ENCODE data around the gene DEDD.

- TF ChIP-seq POLR2A (IDR thresholded peaks at IDR 0.05; ENCODE audit: low read depth, low read length) = no peak
- no peak for TF ChIP-seq BHLHE40 (IDR thresholded peaks at IDR 0.05; ENCODE audit: low read depth, low read length)
- TF ChIP-seq RAD21 (IDR thresholded peaks at IDR 0.05; ENCODE audit: low read length) = no peak
- no peak for TF ChIP-seq CTCF (conservative IDR thresholded peaks at IDR 0.05; ENCODE audit: low read depth, low read length)
- TF ChIP-seq MAFK (IDR thresholded peaks at IDR 0.05; ENCODE audit: low read depth, low read length) = no peak
- TF ChIP-seq NFE2L2 (IDR thresholded peaks at IDR 0.05; ENCODE audit: low read depth, low read length) = no peak
- no peak for TF ChIP-seq MXI1 (IDR thresholded peaks at IDR 0.05; ENCODE audit: borderline replicate concordance, low read depth, low read length)
- TF ChIP-seq USF2 (IDR thresholded peaks at IDR 0.05; ENCODE audit: low read depth, low read length) = no peak
- no peak for TF ChIP-seq CEBPB (IDR thresholded peaks at IDR 0.05; ENCODE audit: low read depth, low read length)
- TF ChIP-seq SMC3 (IDR thresholded peaks at IDR 0.05; ENCODE audit: low read depth, low read length) = no peak
Measured at GRCh38 chr1:161162806-161163205, 30.3 kb upstream of the DEDD start.
